GM12878 (cell line): ENCODE results near the gene FZD2. TPM values are rescaled to one million over a fixed set of nuclear protein-coding genes. Genes with fewer than 3 reads are reported as not detected.

ENCODE experiments used
- ATAC-seq: fragments of 200-7000 bp; cut with Tn5 transposase; 3 replicates; pipeline ENCODE4 v1.9.1; 2020; ENCODE audit warnings: mild to moderate bottlenecking, moderate library complexity
- BruUV-seq: library from RNA; stranded (reverse); fragments of 400-500 nt; replicated peaks from 2 replicates; lab custom pipeline; 2021; lab: Mats Ljungman, UMichigan
- CTCF ChIA-PET: fragments of 300-600 bp; sonication (Branson Sonifier 250); formaldehyde crosslinking; extraction: SDS; loops from one replicate; lab custom pipeline; 2021; ENCODE audit warnings: inconsistent platforms; lab: Yijun Ruan, JAX
- POLR2A ChIA-PET: fragments of 350-600 bp; formaldehyde crosslinking; extraction: SDS; loops from one replicate; lab custom pipeline; 2021; ENCODE audit warnings: inconsistent platforms; lab: Charles Lee
- RAD21 ChIA-PET: fragments of 300-600 bp; sonication (Branson Sonifier 250); formaldehyde crosslinking; loops from one replicate; lab custom pipeline; 2023; ENCODE audit warnings: antibody characterized with exemption; ENCODE audit not compliant: unreplicated experiment; lab: Charles Lee
- SMC1A ChIA-PET: fragments of 300-600 bp; sonication (Branson Sonifier 250); formaldehyde crosslinking; loops from one replicate; lab custom pipeline; 2023; ENCODE audit not compliant: unreplicated experiment, uncharacterized antibody; lab: Charles Lee
- DNase-seq: peaks from one replicate; pipeline ENCODE4 v3.0.0-alpha.2; 2011; ENCODE audit warnings: low read depth, low spot score
- FAIRE-seq: peaks from 3 replicates; lab custom pipeline; 2011; peaks lifted over from hg19 to GRCh38; lab: Jason Lieb, UNC
- H2AFZ ChIP-seq: 2 replicates; pipeline ENCODE4 v1.6.0; 2011; ENCODE audit warnings: low read depth, low read length, control low read depth; ENCODE audit not compliant: control insufficient read depth
- H3K27ac ChIP-seq: 2 replicates; pipeline ENCODE4 v1.5.1; 2011; ENCODE audit warnings: control low read depth; ENCODE audit not compliant: control insufficient read depth, insufficient read depth
- H3K27me3 ChIP-seq, 2 experiments: replicated peaks in 1 of 2; 2 replicates each; pipeline versions ENCODE4 v1.6.0 to v1.6.1; 2011; ENCODE audit warnings: low read length in 1 of 2; ENCODE audit not compliant: control insufficient read depth in 2 of 2, insufficient read depth in 2 of 2
- H3K36me3 ChIP-seq, 2 experiments: 2 replicates each; pipeline ENCODE4 v1.5.1; 2011; ENCODE audit warnings: low read length in 1 of 2; ENCODE audit not compliant: control insufficient read depth in 2 of 2, insufficient read depth in 2 of 2
- H3K4me1 ChIP-seq: 2 replicates; pipeline ENCODE4 v1.6.1; 2011; ENCODE audit warnings: mild to moderate bottlenecking, low read length, moderate library complexity, mixed read lengths; ENCODE audit not compliant: control insufficient read depth, insufficient read depth
- H3K4me2 ChIP-seq: 2 replicates; pipeline ENCODE4 v1.6.0; 2011; ENCODE audit warnings: control low read depth; ENCODE audit not compliant: control insufficient read depth, insufficient read depth
- H3K4me3 ChIP-seq: fragments of 200-600 bp; sonication (generic); 2 replicates; pipeline ENCODE4 v1.5.1; 2016
- H3K79me2 ChIP-seq: 2 replicates; pipeline ENCODE4 v1.6.0; 2011; ENCODE audit warnings: low read length; ENCODE audit not compliant: control insufficient read depth, insufficient read depth
- H3K9ac ChIP-seq: 2 replicates; pipeline ENCODE4 v1.8.0; 2011; ENCODE audit warnings: low read length, control low read depth, mixed read lengths; ENCODE audit not compliant: control insufficient read depth, insufficient read depth
- H3K9me3 ChIP-seq: replicated peaks from 3 replicates; pipeline ENCODE4 v1.5.1; 2011; ENCODE audit warnings: mild to moderate bottlenecking, low read length; ENCODE audit not compliant: control insufficient read depth, insufficient read depth
- H4K20me1 ChIP-seq: 2 replicates; pipeline ENCODE4 v1.6.0; 2011; ENCODE audit not compliant: control insufficient read depth, insufficient read depth
- CUX1 ChIP-seq: IDR thresholded peaks from 2 replicates; pipeline ENCODE4 v1.6.1; 2012; ENCODE audit warnings: improper control_type of control experiment, low read depth, low read length; ENCODE audit not compliant: insufficient replicate concordance
- FOXM1 ChIP-seq: IDR thresholded peaks from 2 replicates; pipeline ENCODE4 v1.6.1; 2012; ENCODE audit warnings: low read depth, mild to moderate bottlenecking, inconsistent platforms, low read length, moderate library complexity
- IKZF2 ChIP-seq, 2 experiments: fragments of 450-650 bp; IDR thresholded peaks; 2 replicates each; pipeline ENCODE4 v1.6.1; 2017; ENCODE audit warnings: mild to moderate bottlenecking in 2 of 2, moderate library complexity in 2 of 2
- JUND ChIP-seq: IDR thresholded peaks from 2 replicates; pipeline ENCODE4 v1.6.1; 2012; ENCODE audit warnings: low read depth, mild to moderate bottlenecking, low read length, improper control_type of control experiment, moderate library complexity
- PML ChIP-seq: IDR thresholded peaks from 2 replicates; pipeline ENCODE4 v1.6.1; 2012; ENCODE audit warnings: low read length, inconsistent platforms
- RELB ChIP-seq: fragments of 450-650 bp; IDR thresholded peaks from 2 replicates; pipeline ENCODE4 v1.6.1; 2017; ENCODE audit warnings: low read depth, mild to moderate bottlenecking, moderate library complexity
- RUNX3 ChIP-seq: IDR thresholded peaks from 2 replicates; pipeline ENCODE4 v1.6.1; 2012; ENCODE audit warnings: low read length, inconsistent platforms
- SPI1 ChIP-seq: IDR thresholded peaks from 2 replicates; pipeline ENCODE4 v1.6.1; 2011; ENCODE audit warnings: low read depth, mild to moderate bottlenecking, low read length, moderate library complexity, borderline replicate concordance; ENCODE audit not compliant: insufficient read depth
- SREBF1 ChIP-seq: IDR thresholded peaks from 2 replicates; pipeline ENCODE4 v1.6.1; 2012; ENCODE audit warnings: mild to moderate bottlenecking, low read length
- SREBF2 ChIP-seq: IDR thresholded peaks from 2 replicates; pipeline ENCODE4 v1.6.1; 2012; ENCODE audit warnings: mild to moderate bottlenecking, low read length
- STAT1 ChIP-seq: fragments of 450-650 bp; conservative IDR thresholded peaks from 2 replicates; pipeline ENCODE4 v1.6.1; 2014; ENCODE audit warnings: antibody characterized with exemption, mild to moderate bottlenecking
- USF2 ChIP-seq: IDR thresholded peaks from 2 replicates; pipeline ENCODE4 v1.6.1; 2011; ENCODE audit warnings: low read depth, low read length, improper control_type of control experiment, borderline replicate concordance
- ZNF217 ChIP-seq: fragments of 450-650 bp; IDR thresholded peaks from 2 replicates; pipeline ENCODE4 v1.6.1; 2017; ENCODE audit warnings: antibody characterized with exemption, mild to moderate bottlenecking
- ZSCAN29 ChIP-seq: fragments of 450-650 bp; IDR thresholded peaks from 2 replicates; pipeline ENCODE4 v1.6.1; 2017; ENCODE audit warnings: mild to moderate bottlenecking, moderate library complexity
- WGBS: methylation state at CpG from one replicate; pipeline ENCODE4 v1.1.6; 2016; ENCODE audit warnings: low lambda C conversion rate; ENCODE audit not compliant: insufficient replicate concordance, insufficient coverage; ENCODE audit errors: missing lambda C conversion rate; 5-methylcytosine and 5-hydroxymethylcytosine counted together
- in situ Hi-C: fragments of 300-500 bp; cut with MboI; formaldehyde crosslinking; loops from 9 replicates; pipeline ENCODE4 v1.14.3; 2018; ENCODE audit warnings: mixed read lengths
- intact Hi-C: fragments of 100-400 bp; cut with micrococcal nuclease; formaldehyde crosslinking; loops from one replicate; pipeline ENCODE4 v1.14.2; 2022; ENCODE audit not compliant: unreplicated experiment
- polyA plus RNA-seq, 11 experiments: library from polyadenylated mRNA; depleted of rRNA in 4 of 11; unstranded in 6 of 11; stranded (reverse) in 5 of 11; fragments of >200 nt; fragmentation: Nextera tagmentation in 4 of 11; fragmentation: Illumina TruSeq in 1 of 11; extraction: Ambion mirVana in 4 of 11; extraction: Trizol in 1 of 11; gene quantifications; 1 replicate in 1 of 11; 2 replicates in 10 of 11; pipeline versions ENCODE4 v1.2.1 to v1.2.3, GENCODE V29; 2011 to 2016; ENCODE audit warnings: inconsistent platforms in 2 of 11, missing spikeins in 2 of 11, low read depth in 1 of 11
- total RNA-seq, 4 experiments: library from RNA; depleted of rRNA in 3 of 4; stranded (reverse); fragments of >200 nt in 3 of 4; fragmentation: Illumina TruSeq in 1 of 4; extraction: Trizol in 1 of 4; gene quantifications; 2 replicates each; pipeline versions ENCODE4 v1.2.1 to v1.2.3, GENCODE V29; 2013 to 2021

FZD2 gene
- total and polyA plus RNA-seq, 10 of the 15 experiments (the other 5 are each of a cell fraction or from before 2014, with no cell fraction given): 0.09 to 4.2 (median 0.63) TPM; not detected in 1

GRCh38 chr17:44549686-44550085 lies 7.6 kb upstream of the FZD2 start (continued):
- TF ChIP-seq CUX1 (no peak), ZSCAN29 (no peak), RELB (no peak), SREBF2 (no peak)

- 48% methylated on average over 9 of the region's 9 CpGs for WGBS
- CTCF ChIA-PET: interaction anchor here (0.7 to 1.2 kb wide), 2 partner anchors 19 to 184 kb away, joined by 3 to 4 read pairs; no protein-coding TSS in a partner anchor
- in situ Hi-C loops: no loop called here
- Histone ChIP-seq H3K4me1 (peaks cover 8% of the 10 kb centered on the region), H3K79me2 (no peaks in the 10 kb centered on the region), H3K9ac (no peak overlapping the region), H2AFZ (no peak overlapping the region), H3K9me3 (no peaks in the 10 kb centered on the region), H3K4me3 (no peak overlapping the region), H3K36me3 (no peaks in the 10 kb centered on the region), H3K4me2 (no peak overlapping the region), H3K27me3 (no peaks in the 10 kb centered on the region; a peak in 1 of 4 replicates), H3K27ac (no peak overlapping the region), H4K20me1 (no peaks in the 10 kb centered on the region)
- SMC1A ChIA-PET: no interaction called here
- intact Hi-C loops: no loop called here
- DNase-seq (no peak), ATAC-seq (no peak), FAIRE-seq (no peak)
- RAD21 ChIA-PET: no interaction called here
- no TSS peak for BruUV-seq
- POLR2A ChIA-PET: no interaction called here
- no peak for TF ChIP-seq RUNX3
- no peak for TF ChIP-seq IKZF2 (IDR thresholded peaks at IDR 0.05)
- no peak for TF ChIP-seq PML
- TF ChIP-seq USF2: no peak
- TF ChIP-seq SPI1: no peak
- no peak for TF ChIP-seq FOXM1
- no peak for TF ChIP-seq STAT1
- no peak for TF ChIP-seq SREBF1
- TF ChIP-seq ZNF217: no peak
- no peak for TF ChIP-seq JUND
These were observed 4.9 kb upstream of the FZD2 start for GRCh38 chr17:44552361-44552760.
